PC-9 (cell line): ENCODE measurements around the gene EGFR.

Experiments
- EZH2 ChIP-seq: fragments of 200-600 bp; sonication (generic); IDR thresholded peaks from 2 replicates; pipeline ENCODE4 v1.8.0; 2017; ENCODE audit warnings: antibody characterized with exemption, low read depth
- TF ChIP-seq, protein P1 (sequence below): fragments of 200-600 bp; sonication (generic); conservative IDR thresholded peaks from 2 replicates; pipeline ENCODE4 v1.6.1; 2017; ENCODE audit warnings: mixed run types, antibody characterized with exemption, mild to moderate bottlenecking, moderate library complexity

DNA sequence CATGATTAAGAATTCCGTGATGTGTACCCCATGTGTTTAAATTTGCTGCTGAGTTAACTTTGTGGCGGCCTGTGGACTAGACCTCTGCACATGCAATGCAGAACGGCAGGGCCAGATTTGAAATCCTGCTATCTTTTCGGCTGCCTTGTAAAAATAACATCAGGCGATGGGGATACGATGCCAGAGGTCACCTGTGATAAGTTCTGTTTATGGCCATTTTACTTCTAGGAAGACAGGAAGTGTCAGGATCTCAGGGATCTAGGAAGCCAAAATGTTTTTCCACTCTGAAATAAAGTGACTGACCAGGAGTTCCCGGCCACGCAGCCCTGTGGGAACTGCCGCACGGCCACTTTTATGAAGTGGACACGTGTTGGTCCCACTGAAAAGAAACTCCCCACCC lies 77.5 kb downstream of the EGFR start:
- TF ChIP-seq, protein P1, sequence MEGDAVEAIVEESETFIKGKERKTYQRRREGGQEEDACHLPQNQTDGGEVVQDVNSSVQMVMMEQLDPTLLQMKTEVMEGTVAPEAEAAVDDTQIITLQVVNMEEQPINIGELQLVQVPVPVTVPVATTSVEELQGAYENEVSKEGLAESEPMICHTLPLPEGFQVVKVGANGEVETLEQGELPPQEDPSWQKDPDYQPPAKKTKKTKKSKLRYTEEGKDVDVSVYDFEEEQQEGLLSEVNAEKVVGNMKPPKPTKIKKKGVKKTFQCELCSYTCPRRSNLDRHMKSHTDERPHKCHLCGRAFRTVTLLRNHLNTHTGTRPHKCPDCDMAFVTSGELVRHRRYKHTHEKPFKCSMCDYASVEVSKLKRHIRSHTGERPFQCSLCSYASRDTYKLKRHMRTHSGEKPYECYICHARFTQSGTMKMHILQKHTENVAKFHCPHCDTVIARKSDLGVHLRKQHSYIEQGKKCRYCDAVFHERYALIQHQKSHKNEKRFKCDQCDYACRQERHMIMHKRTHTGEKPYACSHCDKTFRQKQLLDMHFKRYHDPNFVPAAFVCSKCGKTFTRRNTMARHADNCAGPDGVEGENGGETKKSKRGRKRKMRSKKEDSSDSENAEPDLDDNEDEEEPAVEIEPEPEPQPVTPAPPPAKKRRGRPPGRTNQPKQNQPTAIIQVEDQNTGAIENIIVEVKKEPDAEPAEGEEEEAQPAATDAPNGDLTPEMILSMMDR = no peak
- no peak for TF ChIP-seq EZH2
